Measurements from ENCODE around the gene IQCE.
"Not testable (repeated sequence)": the region's sequence is repeated elsewhere in the genome, so short reads cannot be mapped to it uniquely, and the experiment has no call there.

The IQCE gene

DNA sequence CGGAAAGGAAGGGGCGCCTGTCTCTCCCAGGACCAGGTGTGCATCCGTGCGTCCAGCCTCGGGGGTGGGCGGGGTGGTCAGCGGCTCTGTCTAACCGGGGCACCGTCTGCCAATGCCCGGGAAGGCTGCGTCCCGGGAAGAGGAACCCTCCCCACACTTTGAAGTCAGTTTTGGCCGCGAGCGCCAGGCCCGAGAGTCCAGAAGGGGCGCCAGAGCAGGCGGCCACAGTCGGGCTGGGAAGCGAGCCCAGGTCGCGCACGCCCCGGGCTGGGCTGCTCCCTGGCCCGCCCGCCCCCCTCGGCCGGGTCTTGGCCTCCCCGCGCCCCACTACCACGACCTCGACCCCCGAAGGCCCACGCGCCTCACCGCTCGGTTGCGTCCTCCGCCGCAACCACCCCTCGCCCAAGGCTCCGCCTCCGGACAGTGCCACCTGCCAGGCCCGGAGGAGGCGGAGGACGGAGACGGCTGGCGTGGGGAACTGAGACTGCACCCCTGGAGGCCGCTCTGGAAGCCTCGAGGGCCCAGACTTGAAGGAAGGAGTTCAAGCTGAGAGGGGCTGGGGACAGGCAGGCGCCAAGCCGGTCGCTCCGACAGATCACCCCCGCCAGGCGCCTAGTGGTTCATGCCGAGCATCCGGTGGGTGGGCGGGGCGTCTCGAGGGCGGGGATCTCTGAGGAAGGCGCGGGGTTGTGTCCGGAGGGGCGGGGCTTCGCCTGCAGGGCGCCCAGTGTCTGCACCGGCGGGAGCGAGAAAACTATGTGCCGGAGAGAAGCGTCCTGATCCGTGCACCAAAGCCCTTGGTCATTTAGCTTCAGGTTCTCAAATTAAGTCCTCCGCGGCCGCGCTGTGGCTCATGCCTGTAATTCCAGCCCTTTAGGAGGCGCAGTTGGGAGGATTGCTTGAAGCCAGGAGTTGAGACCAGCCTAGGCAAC is 3.4 kb upstream of the IQCE start, which contains the start of gene BRAT1:
Gene BRAT1 (minus strand): TSS at position 404 of the 932 bp plus-strand sequence. CDS start 1,093 bp downstream, outside the sequence.
- peak; percentile 85 to 93 for DNase-seq

DNA sequence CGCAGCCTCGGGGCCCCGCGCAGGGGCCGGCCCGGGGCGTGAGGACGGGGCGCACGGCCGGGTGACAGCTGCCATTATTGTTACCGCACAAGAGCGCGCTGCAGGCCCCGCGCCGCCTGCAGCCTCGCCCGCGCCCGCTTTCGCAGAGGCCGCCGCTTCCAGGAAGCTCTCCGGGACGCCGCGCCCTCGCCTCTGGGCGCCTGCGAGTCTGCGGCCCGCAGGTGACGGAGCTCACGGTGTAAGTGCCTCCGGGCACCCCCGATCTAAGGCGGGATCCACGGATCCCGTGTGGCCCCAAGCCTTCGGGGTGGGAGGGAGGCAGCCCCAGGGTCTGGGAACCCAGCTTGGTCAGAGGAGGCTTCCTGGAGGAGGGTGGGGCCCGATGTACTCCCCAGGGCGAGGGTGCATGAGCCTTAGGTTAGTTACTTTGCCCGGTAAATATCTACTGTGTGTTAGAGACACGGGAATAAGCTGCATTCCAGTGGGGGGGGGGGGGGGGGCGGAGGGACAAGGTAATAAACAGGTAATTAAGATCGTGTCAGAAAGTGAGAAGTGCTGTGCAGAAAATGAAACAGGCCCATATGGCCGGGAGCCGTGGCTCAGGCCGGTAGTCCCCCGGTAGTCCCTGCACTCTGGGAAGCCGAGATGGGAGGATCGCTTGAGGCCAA is 638 bp downstream of the IQCE start:
- DNase-seq: no peak

DNA sequence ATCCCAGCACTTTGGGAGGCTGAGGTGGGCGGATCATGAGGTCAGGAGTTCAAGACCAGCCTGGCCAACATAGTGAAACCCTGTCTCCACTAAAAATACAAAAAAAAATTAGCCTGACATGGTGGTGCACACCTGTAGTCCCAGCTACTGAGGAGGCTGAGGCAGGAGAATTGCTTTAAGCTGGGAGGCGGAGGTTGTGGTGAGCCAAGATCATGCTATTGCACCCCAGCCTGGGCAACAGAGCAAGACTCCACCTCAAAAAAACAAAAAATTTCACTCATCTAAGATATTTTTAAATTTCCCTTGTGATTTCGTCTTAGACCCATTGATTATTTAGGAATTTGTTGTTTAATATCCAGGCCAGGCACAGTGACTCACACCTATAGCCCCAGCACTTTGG is 5.2 kb downstream of the IQCE start:
- not testable (repeated sequence) for DNase-seq

- no peak for DNase-seq
Observed at GRCh38 chr7:2564970-2565540, 6.3 kb downstream of the IQCE start.

DNA sequence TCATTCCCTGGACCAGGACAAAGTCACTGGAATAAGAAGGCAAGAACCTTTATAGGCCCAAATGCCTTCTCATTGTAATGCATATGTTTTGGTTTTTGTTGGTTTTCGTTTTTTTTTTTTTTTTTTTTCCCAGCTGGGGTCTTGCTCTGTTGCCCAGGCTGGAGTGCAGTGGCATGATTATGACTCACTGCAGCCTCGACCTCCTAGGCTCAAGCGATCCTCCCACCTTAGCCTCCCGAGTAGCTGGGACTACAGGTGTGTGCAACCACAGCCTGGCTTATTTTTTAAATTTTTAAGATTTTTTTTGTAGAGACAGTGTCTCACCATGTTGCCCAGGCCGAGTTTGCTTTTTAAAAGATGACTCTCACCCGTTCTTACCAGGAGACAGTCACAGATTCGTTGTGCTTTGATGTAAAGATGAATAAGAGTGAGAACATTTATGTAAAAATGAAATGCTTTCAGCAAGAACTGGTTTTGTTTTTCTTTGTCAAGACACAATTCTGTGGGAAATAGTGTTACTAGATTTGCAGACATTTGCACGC is 7.6 kb downstream of the IQCE start:
- DNase-seq: no peak

DNA sequence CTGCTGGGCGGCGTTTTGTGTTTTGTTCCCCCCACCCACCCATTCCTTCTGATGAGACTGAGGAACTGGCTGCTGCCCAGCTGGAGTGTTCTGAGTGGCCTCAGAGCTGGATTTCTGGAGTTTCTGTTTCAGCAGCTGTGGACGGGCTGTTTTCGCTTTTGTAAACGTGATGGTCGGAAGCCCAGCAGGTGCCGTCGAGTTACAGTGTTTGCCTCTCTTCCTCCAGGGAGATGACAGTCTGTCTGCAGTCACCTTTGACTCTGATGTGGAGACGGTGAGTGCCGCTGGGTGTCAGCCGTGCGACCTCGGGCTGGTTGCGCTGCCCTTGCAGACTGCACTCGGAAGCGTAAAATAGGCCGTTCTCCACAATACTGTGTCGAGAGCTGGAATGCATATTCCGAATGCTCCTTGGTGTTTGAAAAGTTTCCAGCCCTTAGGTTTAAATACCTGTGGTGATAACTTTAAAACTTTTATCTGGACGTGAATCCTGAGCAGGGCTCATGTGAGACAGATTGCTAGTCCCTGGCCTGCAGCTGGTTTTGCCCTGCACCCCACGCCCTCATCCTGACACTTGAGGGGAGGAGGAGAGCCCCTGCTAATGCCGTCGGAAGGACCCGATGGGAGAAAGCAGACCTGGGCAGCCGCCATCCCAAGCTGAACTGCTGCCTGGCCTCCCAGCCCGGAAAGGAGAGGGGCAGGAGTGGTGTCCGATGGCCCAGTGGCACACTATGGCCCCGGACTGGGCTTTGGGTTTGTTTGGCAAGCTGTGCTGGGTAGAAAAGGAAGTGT is 8.3 kb downstream of the IQCE start:
- DNase-seq: no peak

DNA sequence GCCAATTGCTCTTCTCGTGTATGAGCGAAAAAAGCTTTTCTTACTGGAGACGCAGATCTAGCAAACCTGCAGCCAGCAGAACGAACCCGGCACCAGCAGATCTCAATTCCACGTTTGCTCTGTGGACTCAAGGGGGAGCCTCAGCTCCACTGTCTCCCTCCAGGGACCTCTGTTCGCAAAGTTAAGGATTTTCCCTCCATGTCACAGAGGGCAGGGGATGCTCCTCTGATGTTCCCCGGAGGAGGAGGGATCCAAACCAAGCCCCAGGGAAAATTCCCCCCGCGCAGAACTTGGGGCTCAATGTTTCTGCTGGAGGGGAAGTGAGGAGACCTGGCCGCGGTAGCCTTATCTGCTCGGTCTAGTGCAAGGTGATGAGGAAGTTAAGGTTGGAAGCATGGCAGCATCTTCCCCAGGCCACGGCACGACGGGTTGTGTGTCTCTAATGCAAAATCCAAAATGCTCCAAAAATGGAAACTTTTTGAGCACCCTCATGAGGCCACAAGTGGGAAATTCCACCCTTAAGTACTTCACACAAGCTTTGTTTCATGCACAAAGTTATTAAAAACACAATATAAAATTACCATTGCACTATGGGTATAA is 9.0 kb downstream of the IQCE start:
- peak in 1 of 2 experiments; percentile 29 for DNase-seq

GRCh38 chr7:2568521-2569223 is 9.9 kb downstream of the IQCE start:
- no peak for DNase-seq

DNA sequence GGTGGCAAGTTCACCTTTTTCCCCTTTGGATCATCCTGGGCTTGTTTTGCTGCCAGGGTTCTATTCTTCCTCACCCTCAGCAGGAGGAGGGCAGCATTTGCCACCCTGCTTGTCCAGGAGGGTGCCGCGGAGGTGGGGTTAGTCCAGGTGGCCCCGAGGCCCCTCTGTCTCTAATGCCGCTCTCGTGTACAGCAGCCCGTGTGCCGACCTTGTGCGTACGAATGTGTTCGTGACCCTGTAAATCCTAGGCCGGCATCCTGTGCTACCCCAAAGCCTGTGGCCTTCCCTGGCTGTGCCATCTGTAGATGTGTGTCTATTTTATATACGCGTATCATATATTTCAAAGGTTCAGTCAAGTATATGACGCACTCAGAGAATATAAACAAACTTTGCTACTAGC is 10.6 kb downstream of the IQCE start:
- DNase-seq: no peak

GRCh38 chr7:2570021-2570420 is 11.2 kb downstream of the IQCE start:
- no peak for DNase-seq

DNA sequence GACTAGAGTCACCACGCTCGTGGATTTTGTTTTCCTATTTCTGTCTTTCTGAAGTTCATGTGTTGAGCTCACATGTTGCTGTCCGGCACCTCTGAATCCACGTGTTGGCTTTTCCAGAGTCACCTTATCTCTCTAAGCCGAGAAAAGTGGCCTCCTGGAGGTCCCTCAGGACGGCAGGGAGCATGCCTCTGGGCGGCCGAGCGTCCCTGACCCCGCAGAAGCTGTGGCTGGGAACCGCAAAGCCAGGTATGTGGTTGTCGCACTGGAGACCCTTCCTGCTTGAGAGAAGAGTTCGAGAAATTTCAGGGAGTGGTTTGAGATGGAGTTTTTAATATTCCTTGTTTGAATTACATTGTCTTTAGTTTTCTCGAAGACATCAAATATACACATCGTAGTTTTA is 12.6 kb downstream of the IQCE start:
- DNase-seq: no peak

- no peak for DNase-seq
Observed at GRCh38 chr7:2572101-2572842, 13.5 kb downstream of the IQCE start.

- DNase-seq: no peak
Observed at GRCh38 chr7:2573761-2574160, 15.0 kb downstream of the IQCE start.

DNA sequence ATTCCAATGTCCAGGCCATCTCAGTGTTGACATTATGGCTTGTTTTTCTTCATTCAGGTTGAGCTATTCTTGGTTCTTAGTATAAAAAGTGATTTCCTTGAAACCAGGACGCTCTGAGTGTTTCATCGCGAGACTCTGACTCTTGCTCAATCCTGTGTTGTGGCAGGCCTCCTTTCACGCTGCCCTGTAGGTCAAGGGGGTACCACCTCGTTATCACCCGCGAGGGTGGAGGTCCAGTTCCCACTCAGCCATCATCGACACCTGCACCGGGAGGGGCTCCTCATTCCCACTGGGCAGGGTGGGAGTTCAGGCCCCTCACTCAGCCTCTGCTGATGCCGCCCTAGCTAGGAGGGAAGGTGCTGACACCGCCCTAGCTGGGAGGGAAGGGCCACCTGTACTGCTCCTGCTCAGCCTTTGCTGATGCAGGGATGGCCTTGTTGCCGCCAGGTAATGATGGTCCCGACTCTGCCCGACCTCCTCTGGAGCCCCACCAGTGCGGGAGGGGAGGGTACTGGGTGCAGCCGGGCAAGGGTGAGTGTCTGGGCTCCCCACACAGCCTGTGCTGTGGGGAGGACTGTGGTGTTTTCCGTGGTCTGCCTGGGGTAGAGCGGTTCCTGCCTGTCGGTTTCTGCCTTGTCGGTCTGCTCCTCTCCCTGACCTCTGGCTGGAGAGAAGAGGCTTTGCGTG is 16.4 kb downstream of the IQCE start:
- DNase-seq: no peak

DNA sequence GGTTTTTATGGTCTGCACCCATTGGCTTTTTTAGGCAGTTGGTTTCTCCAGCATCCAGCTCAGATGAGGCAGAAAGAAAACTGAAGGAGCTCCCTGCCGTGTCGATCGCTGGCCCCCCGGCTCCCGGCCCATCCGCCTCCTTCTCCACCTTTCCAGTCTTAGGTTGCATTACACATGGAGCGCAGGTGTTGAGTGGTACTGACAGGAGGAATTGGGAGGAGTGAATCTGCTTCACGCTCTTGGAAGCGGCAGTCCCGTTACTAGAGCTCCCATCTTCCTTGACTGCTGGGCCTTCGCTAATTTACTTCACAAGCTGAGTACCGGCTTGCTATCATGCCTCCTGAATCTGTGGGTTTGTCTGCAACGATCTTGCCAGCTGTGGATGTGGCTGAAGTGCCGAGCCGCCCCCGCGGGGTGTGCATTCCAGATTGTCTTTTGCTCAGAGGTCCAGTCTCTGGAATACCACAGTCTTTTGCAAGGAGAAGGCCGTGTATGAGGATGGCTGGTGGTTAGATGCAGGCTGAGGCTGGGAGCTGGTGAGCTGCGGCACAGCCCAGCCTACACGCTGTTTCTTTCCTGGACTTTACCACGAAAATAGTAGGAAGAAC is 17.1 kb downstream of the IQCE start:
- no peak for DNase-seq

- DNase-seq: no peak
Observed at GRCh38 chr7:2576742-2577491, 18.1 kb downstream of the IQCE start.

DNA sequence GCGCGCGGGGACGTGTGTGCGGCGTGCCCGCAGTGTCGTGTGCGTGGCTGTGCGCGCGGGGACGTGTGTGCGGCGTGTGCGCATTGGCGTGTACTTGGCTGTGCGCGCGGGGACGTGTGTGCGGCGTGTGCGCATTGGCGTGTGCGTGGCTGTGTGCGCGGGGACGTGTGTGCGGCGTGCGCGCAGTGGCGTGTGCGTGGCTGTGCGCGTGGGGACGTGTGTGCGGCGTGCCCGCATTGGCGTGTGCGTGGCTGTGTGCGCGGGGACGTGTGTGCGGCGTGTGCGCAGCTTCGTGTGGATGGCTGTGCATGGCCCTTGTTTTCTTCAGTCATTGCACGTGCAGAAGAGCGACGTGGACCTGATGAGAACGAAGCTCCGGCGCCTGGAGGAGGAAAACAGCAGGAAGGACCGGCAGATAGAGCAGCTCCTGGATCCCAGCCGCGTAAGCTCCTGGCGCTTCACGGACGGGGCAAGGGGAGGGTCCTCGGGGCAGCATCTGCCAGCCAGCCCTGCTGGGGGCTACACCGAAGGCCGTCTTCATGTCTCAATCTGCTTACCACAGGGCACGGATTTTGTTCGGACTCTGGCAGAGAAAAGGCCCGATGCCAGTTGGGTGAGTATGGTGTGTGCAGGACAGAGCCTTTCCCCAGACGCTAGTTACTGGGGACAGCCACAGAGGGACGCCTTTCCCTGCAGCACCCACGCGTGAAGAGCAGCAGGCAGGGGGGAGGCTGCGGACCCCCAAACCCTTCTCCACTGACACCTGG is 19.3 kb downstream of the IQCE start:
- no peak for DNase-seq

DNA sequence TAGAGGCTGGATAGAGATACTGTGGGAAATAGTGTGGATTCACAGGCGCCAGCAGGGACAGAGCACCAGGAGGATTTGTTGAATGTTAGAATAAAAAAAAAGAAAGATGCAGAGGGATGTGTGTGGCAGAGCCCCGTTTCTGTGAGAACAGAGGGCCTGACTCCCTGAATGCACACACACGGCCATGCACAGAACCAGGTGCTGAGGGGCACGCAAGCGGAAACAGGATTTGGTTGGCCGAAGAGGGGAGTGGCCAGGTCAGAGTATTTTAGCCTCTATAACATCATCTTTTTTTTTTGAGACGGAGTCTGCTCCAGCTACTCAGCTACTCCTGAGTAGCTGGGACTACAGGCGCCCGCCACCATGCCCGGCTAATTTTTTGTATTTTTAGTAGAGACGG is 21.9 kb downstream of the IQCE start:
- no peak for DNase-seq
